ENCODE measurements around the gene PLP1.

The PLP1 gene

DNA sequence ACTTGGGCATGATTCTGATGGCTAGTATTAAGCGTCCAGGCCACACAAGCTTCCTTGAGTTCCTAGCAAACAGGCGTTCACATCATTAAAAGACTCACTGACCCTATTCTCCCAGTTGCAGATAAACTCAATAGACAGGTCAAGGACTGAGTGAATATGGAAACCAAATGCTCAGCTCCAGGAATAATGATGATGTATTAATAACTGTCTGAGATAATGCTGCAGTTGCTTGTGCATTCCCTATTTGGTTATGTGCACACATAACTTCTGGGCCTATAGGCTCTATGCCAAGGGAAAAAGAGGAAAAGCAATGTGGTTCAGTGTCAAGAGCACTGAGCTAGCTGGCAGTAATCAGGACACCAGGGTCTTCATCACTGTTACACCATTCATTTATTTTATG is 51.9 kb downstream of the PLP1 start:
- TF ChIP-seq EZH2phosphoT487 (conservative IDR thresholded peaks at IDR 0.05; ENCODE audit: low read length), result no peak
- TF ChIP-seq, protein P1, sequence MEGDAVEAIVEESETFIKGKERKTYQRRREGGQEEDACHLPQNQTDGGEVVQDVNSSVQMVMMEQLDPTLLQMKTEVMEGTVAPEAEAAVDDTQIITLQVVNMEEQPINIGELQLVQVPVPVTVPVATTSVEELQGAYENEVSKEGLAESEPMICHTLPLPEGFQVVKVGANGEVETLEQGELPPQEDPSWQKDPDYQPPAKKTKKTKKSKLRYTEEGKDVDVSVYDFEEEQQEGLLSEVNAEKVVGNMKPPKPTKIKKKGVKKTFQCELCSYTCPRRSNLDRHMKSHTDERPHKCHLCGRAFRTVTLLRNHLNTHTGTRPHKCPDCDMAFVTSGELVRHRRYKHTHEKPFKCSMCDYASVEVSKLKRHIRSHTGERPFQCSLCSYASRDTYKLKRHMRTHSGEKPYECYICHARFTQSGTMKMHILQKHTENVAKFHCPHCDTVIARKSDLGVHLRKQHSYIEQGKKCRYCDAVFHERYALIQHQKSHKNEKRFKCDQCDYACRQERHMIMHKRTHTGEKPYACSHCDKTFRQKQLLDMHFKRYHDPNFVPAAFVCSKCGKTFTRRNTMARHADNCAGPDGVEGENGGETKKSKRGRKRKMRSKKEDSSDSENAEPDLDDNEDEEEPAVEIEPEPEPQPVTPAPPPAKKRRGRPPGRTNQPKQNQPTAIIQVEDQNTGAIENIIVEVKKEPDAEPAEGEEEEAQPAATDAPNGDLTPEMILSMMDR (IDR thresholded peaks at IDR 0.05; ENCODE audit: insufficient read depth, low read length, poor library complexity, severe bottlenecking), result no peak
- no peak overlapping the region for H2AFZ ChIP-seq (ENCODE audit: low read depth, low read length, severe bottlenecking)
- no peaks in the 10 kb centered on the region for H3K9me3 ChIP-seq (ENCODE audit: insufficient read depth, low read length)
- no peaks in the 10 kb centered on the region for H3K79me2 ChIP-seq (ENCODE audit: insufficient read depth, low read length)
- no peak overlapping the region for H3K4me2 ChIP-seq (ENCODE audit: low read depth, low read length, poor library complexity, severe bottlenecking)
- no peak overlapping the region for H3K4me3 ChIP-seq (ENCODE audit: insufficient read depth, low read length, poor library complexity, severe bottlenecking)
- no peak overlapping the region for H3K9ac ChIP-seq (ENCODE audit: low read length)
- no peaks in the 10 kb centered on the region for H4K20me1 ChIP-seq (ENCODE audit: low read depth, low read length)
- no peaks in the 10 kb centered on the region for H3K36me3 ChIP-seq (ENCODE audit: low read length)
- no peak overlapping the region for H3K27ac ChIP-seq (ENCODE audit: low read depth, low read length)
- no peaks in the 10 kb centered on the region for H3F3A ChIP-seq (ENCODE audit: insufficient read depth)
- no peaks in the 10 kb centered on the region for H3K27me3 ChIP-seq (ENCODE audit: low read length)
- H3K9me2 ChIP-seq (replicated peaks; ENCODE audit: insufficient read depth, low read length), result no peaks in the 10 kb centered on the region

DNA sequence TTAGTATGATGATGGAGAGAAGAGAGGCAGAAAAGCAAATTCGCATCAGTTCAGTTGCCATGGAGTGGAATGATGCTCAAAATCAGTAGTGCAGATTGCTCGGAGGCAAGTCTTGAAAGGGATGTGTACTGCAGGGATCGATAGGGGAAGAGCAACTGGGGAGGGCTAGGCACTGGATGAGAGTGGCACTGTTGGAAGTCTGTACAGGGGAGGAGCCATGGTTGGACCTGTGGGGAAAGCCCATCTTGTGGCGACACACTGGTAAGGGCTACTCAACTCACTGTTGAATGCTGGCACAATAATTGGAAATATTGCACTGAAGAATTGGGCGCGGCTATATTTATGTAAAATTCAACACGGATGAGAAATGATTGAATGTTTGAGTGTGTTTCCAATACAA is 54.2 kb downstream of the PLP1 start:
- Histone ChIP-seq H3K9ac (ENCODE audit: low read length) (no peak overlapping the region), H3K36me3 (ENCODE audit: low read length) (no peaks in the 10 kb centered on the region), H3F3A (ENCODE audit: insufficient read depth) (no peaks in the 10 kb centered on the region), H2AFZ (ENCODE audit: low read depth, low read length, severe bottlenecking) (no peak overlapping the region), H3K9me2 (replicated peaks; ENCODE audit: insufficient read depth, low read length) (no peaks in the 10 kb centered on the region), H3K79me2 (ENCODE audit: insufficient read depth, low read length) (no peaks in the 10 kb centered on the region), H3K4me2 (ENCODE audit: low read depth, low read length, poor library complexity, severe bottlenecking) (no peak overlapping the region), H3K27me3 (ENCODE audit: low read length) (no peaks in the 10 kb centered on the region), H3K9me3 (ENCODE audit: insufficient read depth, low read length) (no peaks in the 10 kb centered on the region), H3K27ac (ENCODE audit: low read depth, low read length) (no peak overlapping the region), H4K20me1 (ENCODE audit: low read depth, low read length) (no peaks in the 10 kb centered on the region), H3K4me3 (ENCODE audit: insufficient read depth, low read length, poor library complexity, severe bottlenecking) (no peak overlapping the region)
- no peak for TF ChIP-seq EZH2phosphoT487 (conservative IDR thresholded peaks at IDR 0.05; ENCODE audit: low read length)
- TF ChIP-seq, protein P1 (IDR thresholded peaks at IDR 0.05; ENCODE audit: insufficient read depth, low read length, poor library complexity, severe bottlenecking), result no peak

DNA sequence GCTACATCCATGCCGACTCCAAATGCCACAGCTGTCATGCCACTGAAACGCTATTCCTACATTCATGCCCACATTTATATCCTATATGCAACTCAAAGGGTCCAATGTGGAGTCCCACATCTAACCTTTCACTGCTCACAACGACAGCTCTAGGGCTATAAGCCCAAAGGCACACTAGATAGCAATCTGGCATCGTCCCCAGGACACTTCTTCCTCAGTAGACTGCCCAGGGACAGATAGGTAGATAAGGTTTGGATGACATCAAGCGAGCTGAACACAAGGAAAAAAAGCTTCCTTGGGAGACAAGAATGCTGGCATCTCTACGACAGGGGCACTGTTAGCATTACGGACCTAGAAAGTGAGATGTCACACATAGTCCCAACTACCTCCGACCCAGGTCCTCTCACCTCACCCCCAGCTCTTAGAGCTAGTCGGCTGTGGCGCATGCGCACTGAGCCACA is 54.7 kb downstream of the PLP1 start:
- Histone ChIP-seq H3K9me3 (ENCODE audit: insufficient read depth, low read length) (no peaks in the 10 kb centered on the region), H3K9ac (ENCODE audit: low read length) (peak overlapping the region; percentile 55), H3K79me2 (ENCODE audit: insufficient read depth, low read length) (no peaks in the 10 kb centered on the region), H3F3A (ENCODE audit: insufficient read depth) (no peaks in the 10 kb centered on the region), H3K36me3 (ENCODE audit: low read length) (no peaks in the 10 kb centered on the region), H3K9me2 (replicated peaks; ENCODE audit: insufficient read depth, low read length) (no peaks in the 10 kb centered on the region), H3K27me3 (ENCODE audit: low read length) (no peaks in the 10 kb centered on the region), H3K4me3 (ENCODE audit: insufficient read depth, low read length, poor library complexity, severe bottlenecking) (no peak overlapping the region), H2AFZ (ENCODE audit: low read depth, low read length, severe bottlenecking) (no peak overlapping the region), H3K4me2 (ENCODE audit: low read depth, low read length, poor library complexity, severe bottlenecking) (peak overlapping the region; percentile 55), H3K27ac (ENCODE audit: low read depth, low read length) (no peak overlapping the region), H4K20me1 (ENCODE audit: low read depth, low read length) (no peaks in the 10 kb centered on the region)
- TF ChIP-seq, protein P1 (IDR thresholded peaks at IDR 0.05; ENCODE audit: insufficient read depth, low read length, poor library complexity, severe bottlenecking), result no peak
- TF ChIP-seq EZH2phosphoT487 (conservative IDR thresholded peaks at IDR 0.05; ENCODE audit: low read length), result no peak

Data from SU-DHL-6 (cell line).